Naive thymus-derived CD4-positive, alpha-beta T cell (primary cell): ENCODE measurements around the gene C1orf232. TPM values are rescaled to one million over a fixed set of nuclear protein-coding genes. Genes with fewer than 3 reads are reported as not detected.
A peak's percentile ranks its signal among the peaks of the same experiment; 100 is the strongest.

Source experiments
- ATAC-seq: fragments of 150-1000 bp; cut with Tn5 transposase; 2 replicates; pipeline ENCODE4 v1.10.0; 2021; ENCODE audit warnings: mild to moderate bottlenecking, moderate library complexity
- CTCF ChIA-PET: fragments of 350-600 bp; sonication (Branson Sonifier 250); formaldehyde crosslinking; loops from one replicate; lab custom pipeline; 2021; ENCODE audit warnings: antibody characterized with exemption; lab: Charles Lee
- POLR2A ChIA-PET: fragments of 350-600 bp; sonication (Branson Sonifier 250); formaldehyde crosslinking; loops from one replicate; lab custom pipeline; 2021; ENCODE audit warnings: antibody characterized with exemption, inconsistent platforms; lab: Charles Lee
- DNase-seq, 9 donors: peaks; one replicate each; pipeline versions ENCODE4 v3.0.0 to v3.0.0-alpha.2; 2020 to 2022; ENCODE audit warnings: mixed read lengths in 1 of 9
- H3K27ac ChIP-seq: one replicate; pipeline ENCODE4 v1.7.0; 2013; ENCODE audit warnings: mild to moderate bottlenecking, low read depth, low read length, moderate library complexity
- H3K27me3 ChIP-seq, 2 donors: one replicate each; pipeline ENCODE4 v1.7.0; 2013; ENCODE audit warnings: low read length in 2 of 2, mild to moderate bottlenecking in 2 of 2, moderate library complexity in 2 of 2; ENCODE audit not compliant: control insufficient read depth in 2 of 2, insufficient read depth in 2 of 2
- H3K36me3 ChIP-seq, 3 experiments: 1 replicate in 2 of 3; 2 replicates in 1 of 3; pipeline ENCODE4 v1.7.0; 2013; ENCODE audit warnings: low read length in 3 of 3, mild to moderate bottlenecking in 3 of 3, moderate library complexity in 1 of 3; ENCODE audit not compliant: insufficient read depth in 3 of 3, control insufficient read depth in 2 of 3
- H3K4me1 ChIP-seq, 2 donors: one replicate each; pipeline ENCODE4 v1.7.0; 2013; ENCODE audit warnings: low read length in 2 of 2, mild to moderate bottlenecking in 2 of 2, moderate library complexity in 1 of 2; ENCODE audit not compliant: control insufficient read depth in 2 of 2, insufficient read depth in 2 of 2
- H3K4me3 ChIP-seq: 2 replicates; pipeline ENCODE4 v1.7.0; 2013; ENCODE audit warnings: mild to moderate bottlenecking, low read length
- H3K9me3 ChIP-seq, 3 experiments: 1 replicate in 2 of 3; 2 replicates in 1 of 3; pipeline ENCODE4 v1.7.0; 2013; ENCODE audit warnings: low read length in 3 of 3; ENCODE audit not compliant: control insufficient read depth in 2 of 3
- H3K27ac Mint-ChIP-seq, 9 donors: one replicate each; pipeline ENCODE4 v1.8.0; 2020 to 2022; ENCODE audit warnings: mixed read lengths in 9 of 9, mild to moderate bottlenecking in 8 of 9, moderate library complexity in 5 of 9, inconsistent platforms in 2 of 9
- H3K27me3 Mint-ChIP-seq, 5 donors: one replicate each; pipeline ENCODE4 v1.8.0; 2021 to 2022; ENCODE audit warnings: mixed read lengths in 5 of 5, mild to moderate bottlenecking in 1 of 5
- H3K36me3 Mint-ChIP-seq, 5 donors: one replicate each; pipeline ENCODE4 v1.8.0; 2020 to 2022; ENCODE audit warnings: mixed read lengths in 5 of 5, mild to moderate bottlenecking in 3 of 5, inconsistent platforms in 1 of 5
- H3K4me1 Mint-ChIP-seq, 7 donors: one replicate each; pipeline ENCODE4 v1.8.0; 2020 to 2022; ENCODE audit warnings: mixed read lengths in 7 of 7, mild to moderate bottlenecking in 3 of 7, inconsistent platforms in 1 of 7
- H3K4me3 Mint-ChIP-seq, 10 donors: one replicate each; pipeline ENCODE4 v1.8.0; 2020 to 2022; ENCODE audit warnings: mild to moderate bottlenecking in 10 of 10, mixed read lengths in 10 of 10, moderate library complexity in 6 of 10, inconsistent platforms in 2 of 10
- H3K9me3 Mint-ChIP-seq, 11 donors: one replicate each; pipeline ENCODE4 v1.8.0; 2020 to 2022; ENCODE audit warnings: mixed read lengths in 11 of 11, mild to moderate bottlenecking in 4 of 11, inconsistent platforms in 1 of 11, moderate library complexity in 1 of 11
- intact Hi-C, 2 donors: fragments of 100-400 bp; cut with micrococcal nuclease; formaldehyde crosslinking; loops; one replicate each; pipeline ENCODE4 v1.15.1; 2023
- polyA plus RNA-seq, 2 donors: library from polyadenylated mRNA; unstranded; fragments of 300-500 nt; fragmentation: Illumina TruSeq; gene quantifications; one replicate each; pipeline ENCODE4 v1.2.3, GENCODE V29; 2021
- total RNA-seq, 6 experiments: library from RNA in 5 of 6; stranded (reverse) in 5 of 6; gene quantifications; 1 replicate in 5 of 6; 2 replicates in 1 of 6; pipeline ENCODE4 v1.2.3 and lab custom pipeline; 2021 to 2026

The C1orf232 gene
- total and polyA plus RNA-seq, 7 experiments from 2014 or later: not detected

GRCh38 chr1:26203642-26204318, 35.0 kb upstream of the C1orf232 start:
- ATAC-seq: no peak
- Histone ChIP-seq H3K9me3 (no peaks in the 10 kb centered on the region), H3K36me3 (no peaks in the 10 kb centered on the region), H3K27ac (no peak overlapping the region), H3K4me3 (no peak overlapping the region), H3K27me3 (no peaks in the 10 kb centered on the region), H3K4me1 (peaks cover 8 to 28% of the 10 kb centered on the region in 2 donors)
- no peaks in the 10 kb centered on the region for H3K9me3 Mint-ChIP-seq
- no peak for DNase-seq
- peaks cover 0 to 2% (median 0%) of the 10 kb centered on the region in 5 donors for H3K27me3 Mint-ChIP-seq
- H3K27ac Mint-ChIP-seq: peak overlapping the region in 7 of 9 donors; percentile 75 to 98 (median 89)
- peaks cover 21 to 54% (median 39%) of the 10 kb centered on the region in 7 donors for H3K4me1 Mint-ChIP-seq
- H3K4me3 Mint-ChIP-seq: peak overlapping the region in 1 of 10 donors; percentile 90
- intact Hi-C loops: loop anchor here in 1 of 2 donors (2.0 kb wide), 1 partner anchor 31 kb away; the partner anchor contains the start of gene CEP85
- no peaks in the 10 kb centered on the region for H3K36me3 Mint-ChIP-seq
- CTCF ChIA-PET: interaction anchor here (0.6 kb wide), 1 partner anchor 62 kb away, joined by 3 read pairs; no protein-coding TSS in a partner anchor
- POLR2A ChIA-PET: no interaction called here

DNA sequence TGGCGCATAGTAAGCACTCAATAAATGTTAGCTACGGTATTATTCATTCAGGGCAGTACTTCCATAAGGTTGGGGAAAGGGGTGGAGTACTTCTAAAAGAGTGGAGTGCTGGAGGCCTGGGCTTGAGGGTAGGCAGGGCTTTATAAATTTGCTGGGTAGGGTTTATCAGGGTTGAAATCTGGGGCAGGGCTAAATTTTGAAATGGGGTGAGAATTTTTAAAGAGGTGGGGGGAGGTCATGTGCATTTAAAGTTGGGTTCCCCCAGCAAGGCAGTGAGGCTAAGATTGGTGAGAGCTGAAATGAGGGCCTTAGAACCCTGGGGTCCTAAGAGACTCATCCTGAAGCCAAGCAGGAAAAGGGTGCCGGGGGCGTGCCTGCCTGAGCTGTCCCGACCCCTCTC, 31.6 kb upstream of the C1orf232 start:
- intact Hi-C loops: no loop called here
- no peak overlapping the region for H3K27ac ChIP-seq
- H3K9me3 Mint-ChIP-seq: no peaks in the 10 kb centered on the region
- H3K4me3 ChIP-seq: no peak overlapping the region
- CTCF ChIA-PET: no interaction called here
- no peaks in the 10 kb centered on the region for H3K36me3 Mint-ChIP-seq
- H3K27me3 ChIP-seq: no peaks in the 10 kb centered on the region
- POLR2A ChIA-PET: no interaction called here
- no peaks in the 10 kb centered on the region for H3K9me3 ChIP-seq
- peak overlapping the region; percentile 28 to 98 (median 91) for H3K27ac Mint-ChIP-seq
- H3K4me1 Mint-ChIP-seq: peaks cover 21 to 50% (median 39%) of the 10 kb centered on the region in 7 donors
- no peaks in the 10 kb centered on the region for H3K36me3 ChIP-seq
- peaks cover 0 to 5% (median 0%) of the 10 kb centered on the region in 5 donors for H3K27me3 Mint-ChIP-seq
- peak overlapping the region in 1 of 10 donors; percentile 90 for H3K4me3 Mint-ChIP-seq
- DNase-seq (no peak), ATAC-seq (no peak)
- peaks cover 8 to 28% of the 10 kb centered on the region in 2 donors for H3K4me1 ChIP-seq

DNA sequence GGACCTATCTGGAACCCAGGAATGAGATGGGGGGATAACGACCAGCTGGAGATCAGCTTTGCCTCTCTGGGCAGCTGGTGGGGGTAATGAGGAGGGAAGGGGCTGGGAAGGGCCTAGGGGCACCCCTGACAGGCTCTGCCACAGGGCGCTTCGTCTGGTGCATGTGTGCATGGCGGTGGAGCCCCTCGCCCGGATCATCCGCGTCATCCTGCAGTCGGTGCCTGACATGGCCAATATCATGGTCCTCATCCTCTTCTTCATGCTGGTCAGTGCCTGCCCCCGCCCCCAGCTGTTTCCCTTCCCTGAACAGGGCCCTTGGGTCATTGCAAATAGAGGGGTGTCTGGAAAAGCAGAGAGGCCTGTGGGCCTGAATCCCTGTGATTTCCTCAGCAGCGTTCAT, 29.1 kb upstream of the C1orf232 start:
- no peak for DNase-seq
- intact Hi-C loops: no loop called here
- Histone ChIP-seq H3K4me3 (no peak overlapping the region), H3K27me3 (no peaks in the 10 kb centered on the region), H3K36me3 (no peaks in the 10 kb centered on the region), H3K27ac (no peak overlapping the region), H3K9me3 (no peaks in the 10 kb centered on the region), H3K4me1 (peaks cover 8 to 21% of the 10 kb centered on the region in 2 donors)
- ATAC-seq: no peak
- no peak overlapping the region for H3K4me3 Mint-ChIP-seq
- no peaks in the 10 kb centered on the region for H3K36me3 Mint-ChIP-seq
- ChIA-PET CTCF (no interaction called here), POLR2A (no interaction called here)
- peaks cover 19 to 47% (median 38%) of the 10 kb centered on the region in 7 donors for H3K4me1 Mint-ChIP-seq
- peaks cover 0 to 7% (median 0%) of the 10 kb centered on the region in 5 donors for H3K27me3 Mint-ChIP-seq
- peak overlapping the region in 3 of 9 donors; percentile 20 to 98 (median 42) for H3K27ac Mint-ChIP-seq
- H3K9me3 Mint-ChIP-seq: no peaks in the 10 kb centered on the region

- H3K4me3 Mint-ChIP-seq: no peak overlapping the region
- Histone ChIP-seq H3K27ac (no peak overlapping the region), H3K27me3 (no peaks in the 10 kb centered on the region), H3K9me3 (no peaks in the 10 kb centered on the region), H3K4me3 (no peak overlapping the region), H3K36me3 (no peaks in the 10 kb centered on the region), H3K4me1 (peaks cover 4 to 16% of the 10 kb centered on the region in 2 donors)
- peak overlapping the region in 1 of 9 donors; percentile 10 for H3K27ac Mint-ChIP-seq
- H3K9me3 Mint-ChIP-seq: no peaks in the 10 kb centered on the region
- no peaks in the 10 kb centered on the region for H3K36me3 Mint-ChIP-seq
- ATAC-seq (no peak), DNase-seq (no peak)
- ChIA-PET CTCF (no interaction called here), POLR2A (no interaction called here)
- peaks cover 0 to 7% (median 0%) of the 10 kb centered on the region in 5 donors for H3K27me3 Mint-ChIP-seq
- intact Hi-C loops: no loop called here
- H3K4me1 Mint-ChIP-seq: peaks cover 14 to 45% (median 36%) of the 10 kb centered on the region in 7 donors
These were observed 28.5 kb upstream of the C1orf232 start for GRCh38 chr1:26197301-26197700.

GRCh38 chr1:26195805-26196204, 27.0 kb upstream of the C1orf232 start:
- no peaks in the 10 kb centered on the region for H3K36me3 ChIP-seq
- no peaks in the 10 kb centered on the region for H3K27me3 ChIP-seq
- H3K4me1 Mint-ChIP-seq: peaks cover 14 to 42% (median 34%) of the 10 kb centered on the region in 7 donors
- peaks cover 0 to 2% (median 0%) of the 10 kb centered on the region in 5 donors for H3K36me3 Mint-ChIP-seq
- H3K27ac Mint-ChIP-seq: no peak overlapping the region
- H3K4me3 Mint-ChIP-seq: no peak overlapping the region
- peaks cover 0 to 10% of the 10 kb centered on the region in 2 donors for H3K4me1 ChIP-seq
- H3K27ac ChIP-seq: no peak overlapping the region
- no peaks in the 10 kb centered on the region for H3K9me3 ChIP-seq
- H3K27me3 Mint-ChIP-seq: peaks cover 0 to 9% (median 0%) of the 10 kb centered on the region in 5 donors
- H3K9me3 Mint-ChIP-seq: peaks cover 0 to 2% (median 0%) of the 10 kb centered on the region in 11 donors
- ATAC-seq (no peak), DNase-seq (no peak)
- POLR2A ChIA-PET: interaction anchor here (0.7 kb wide), 1 partner anchor 1490 kb away, joined by 4 read pairs; no protein-coding TSS in a partner anchor
- intact Hi-C loops: no loop called here
- CTCF ChIA-PET: no interaction called here
- no peak overlapping the region for H3K4me3 ChIP-seq

GRCh38 chr1:26191739-26192138, 23.0 kb upstream of the C1orf232 start:
- H3K36me3 Mint-ChIP-seq: peaks cover 0 to 2% (median 0%) of the 10 kb centered on the region in 5 donors
- Histone ChIP-seq H3K36me3 (no peaks in the 10 kb centered on the region), H3K4me3 (no peak overlapping the region), H3K27me3 (no peaks in the 10 kb centered on the region), H3K27ac (no peak overlapping the region), H3K9me3 (no peaks in the 10 kb centered on the region), H3K4me1 (peaks cover 0 to 8% of the 10 kb centered on the region in 2 donors)
- intact Hi-C loops: loop anchor here in 1 of 2 donors (5.0 kb wide), 1 partner anchor 41 kb away; the partner anchor contains the start of gene CEP85
- peak overlapping the region in 5 of 10 donors; percentile 9 to 77 (median 65) for H3K4me3 Mint-ChIP-seq
- ChIA-PET POLR2A (interaction anchor here (0.6 kb wide), 1 partner anchor 700 kb away, joined by 6 read pairs; no protein-coding TSS in a partner anchor), CTCF (no interaction called here)
- H3K4me1 Mint-ChIP-seq: peaks cover 8 to 37% (median 23%) of the 10 kb centered on the region in 7 donors
- H3K9me3 Mint-ChIP-seq: peaks cover 0 to 2% (median 0%) of the 10 kb centered on the region in 11 donors
- ATAC-seq (no peak), DNase-seq (peak in 1 of 9 donors; percentile 19)
- peaks cover 0 to 6% (median 0%) of the 10 kb centered on the region in 5 donors for H3K27me3 Mint-ChIP-seq
- H3K27ac Mint-ChIP-seq: peak overlapping the region in 7 of 9 donors; percentile 11 to 77 (median 51)
